Measurements from ENCODE around the gene CCNK.

- TF ChIP-seq EZH2 (IDR thresholded peaks at IDR 0.05): no peak
- TF ChIP-seq POLR2AphosphoS5 (IDR thresholded peaks at IDR 0.05; ENCODE audit: borderline replicate concordance, low read depth, low read length): no peak
Observed at GRCh38 chr14:99532310-99532709, 51.1 kb downstream of the CCNK start.
